ENCODE results near the gene DCUN1D2.

The DCUN1D2 gene

DNA sequence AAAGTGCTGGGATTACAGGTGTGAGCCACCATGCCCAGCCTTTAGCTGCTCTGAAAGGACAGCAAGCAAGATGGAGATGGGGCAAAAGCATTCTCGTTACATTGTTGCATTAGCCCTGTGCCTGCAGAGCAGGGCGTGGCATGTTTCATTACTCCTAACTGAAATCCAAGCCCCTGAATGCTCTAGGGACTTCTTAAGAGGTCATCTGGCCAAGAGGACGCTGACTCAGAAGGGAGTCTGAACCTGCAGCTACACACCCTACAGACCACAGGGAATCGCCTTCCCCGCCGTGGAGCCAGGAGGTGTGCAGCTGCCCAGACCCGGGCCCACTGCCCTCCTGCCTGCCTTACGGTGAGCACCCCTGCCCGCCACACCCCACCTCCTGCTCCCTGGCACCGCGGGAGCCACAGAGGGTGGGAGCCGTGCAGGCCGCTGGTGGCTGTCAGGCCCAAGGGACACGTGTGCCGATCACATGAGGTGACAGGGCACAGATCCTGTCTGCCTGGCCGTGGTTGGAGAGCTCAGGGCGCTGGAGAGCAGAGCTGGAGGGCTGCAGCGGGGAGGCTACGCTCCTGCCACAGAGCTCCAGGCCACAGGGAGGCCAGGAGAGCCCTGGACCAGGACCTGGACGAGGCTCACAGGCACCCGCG, 64.4 kb downstream of the DCUN1D2 start:
- H3K4me3 ChIP-seq (replicated peaks; ENCODE audit: low read depth, low read length), result no peak overlapping the region
- TF ChIP-seq, protein P1, sequence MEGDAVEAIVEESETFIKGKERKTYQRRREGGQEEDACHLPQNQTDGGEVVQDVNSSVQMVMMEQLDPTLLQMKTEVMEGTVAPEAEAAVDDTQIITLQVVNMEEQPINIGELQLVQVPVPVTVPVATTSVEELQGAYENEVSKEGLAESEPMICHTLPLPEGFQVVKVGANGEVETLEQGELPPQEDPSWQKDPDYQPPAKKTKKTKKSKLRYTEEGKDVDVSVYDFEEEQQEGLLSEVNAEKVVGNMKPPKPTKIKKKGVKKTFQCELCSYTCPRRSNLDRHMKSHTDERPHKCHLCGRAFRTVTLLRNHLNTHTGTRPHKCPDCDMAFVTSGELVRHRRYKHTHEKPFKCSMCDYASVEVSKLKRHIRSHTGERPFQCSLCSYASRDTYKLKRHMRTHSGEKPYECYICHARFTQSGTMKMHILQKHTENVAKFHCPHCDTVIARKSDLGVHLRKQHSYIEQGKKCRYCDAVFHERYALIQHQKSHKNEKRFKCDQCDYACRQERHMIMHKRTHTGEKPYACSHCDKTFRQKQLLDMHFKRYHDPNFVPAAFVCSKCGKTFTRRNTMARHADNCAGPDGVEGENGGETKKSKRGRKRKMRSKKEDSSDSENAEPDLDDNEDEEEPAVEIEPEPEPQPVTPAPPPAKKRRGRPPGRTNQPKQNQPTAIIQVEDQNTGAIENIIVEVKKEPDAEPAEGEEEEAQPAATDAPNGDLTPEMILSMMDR (IDR thresholded peaks at IDR 0.05; ENCODE audit: low read depth, low read length, missing control alignments), result no peak
- no peak for DNase-seq (ENCODE audit: extremely low read depth, low read depth)

DNA sequence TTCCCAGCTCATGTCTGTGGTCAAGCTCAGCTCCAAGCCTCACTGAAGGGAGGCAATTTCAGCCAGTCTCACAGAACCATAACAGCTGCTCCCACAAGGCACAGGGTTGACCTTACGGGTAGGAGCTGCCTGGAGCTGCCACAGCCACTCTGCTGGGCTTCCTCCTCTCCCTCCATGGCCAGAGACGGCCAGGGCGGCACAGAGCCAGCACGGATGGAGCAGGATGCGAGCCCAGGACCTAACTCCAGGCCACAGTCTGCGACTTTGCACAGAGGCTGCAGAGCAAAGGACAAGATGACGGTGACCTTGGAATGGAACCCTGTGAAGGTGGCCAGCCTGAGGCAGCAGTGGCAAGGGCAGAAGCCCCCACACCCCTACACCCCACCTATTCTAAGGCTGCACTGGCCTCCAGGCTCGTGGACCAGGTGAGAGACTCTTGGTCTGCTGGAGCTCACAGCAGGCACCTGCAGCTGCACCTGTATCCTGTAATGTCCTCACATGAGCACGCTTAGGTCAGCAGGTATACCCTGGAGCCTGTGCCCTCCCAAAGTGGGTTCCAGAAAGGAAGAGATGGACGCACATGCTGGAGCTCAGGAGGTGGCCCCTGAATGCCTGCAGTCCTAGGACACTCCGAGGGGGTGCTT, 66.9 kb downstream of the DCUN1D2 start:
- no peak for DNase-seq (ENCODE audit: extremely low read depth, low read depth)
- H3K4me3 ChIP-seq (replicated peaks; ENCODE audit: low read depth, low read length), result no peak overlapping the region
- TF ChIP-seq, protein P1 (IDR thresholded peaks at IDR 0.05; ENCODE audit: low read depth, low read length, missing control alignments), result no peak

DNA sequence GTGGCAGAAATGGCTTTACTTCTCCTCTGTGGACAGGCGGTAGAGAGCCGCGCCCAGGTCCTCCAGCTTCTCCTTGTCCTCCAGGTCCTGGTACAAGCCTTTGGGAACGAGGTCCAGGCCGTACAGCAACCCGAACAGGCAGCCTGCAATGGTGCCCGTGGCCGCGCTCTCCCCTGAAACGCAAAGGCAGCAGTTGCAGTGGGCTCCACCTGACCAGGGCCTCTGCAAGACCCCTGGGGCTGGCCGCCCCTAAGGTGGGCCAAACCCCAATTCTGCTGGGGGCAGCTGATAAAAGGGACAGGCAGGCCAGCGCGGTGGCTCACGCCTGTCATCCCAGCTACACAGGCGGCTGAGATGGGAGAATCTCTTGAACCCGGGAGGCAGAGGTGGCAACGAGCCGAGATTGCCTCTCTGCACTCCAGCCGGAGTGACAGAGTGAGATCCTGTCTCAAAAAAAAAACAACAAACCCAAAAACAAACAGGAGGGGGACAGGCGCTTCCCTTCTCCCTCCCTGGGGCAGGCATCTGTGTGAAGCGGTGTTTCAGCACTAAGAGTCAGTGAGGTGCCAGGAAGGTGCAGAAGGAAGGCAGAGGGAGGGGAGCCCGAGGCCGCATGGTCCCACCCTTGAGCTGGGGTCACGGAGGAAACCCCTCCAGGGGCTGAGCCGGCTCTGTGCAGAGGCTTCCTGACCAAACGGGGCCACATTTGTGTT, 67.5 kb downstream of the DCUN1D2 start:
- no peak overlapping the region for H3K4me3 ChIP-seq (replicated peaks; ENCODE audit: low read depth, low read length)
- TF ChIP-seq, protein P1 (IDR thresholded peaks at IDR 0.05; ENCODE audit: low read depth, low read length, missing control alignments), result no peak
- DNase-seq (ENCODE audit: extremely low read depth, low read depth), result no peak

DNA sequence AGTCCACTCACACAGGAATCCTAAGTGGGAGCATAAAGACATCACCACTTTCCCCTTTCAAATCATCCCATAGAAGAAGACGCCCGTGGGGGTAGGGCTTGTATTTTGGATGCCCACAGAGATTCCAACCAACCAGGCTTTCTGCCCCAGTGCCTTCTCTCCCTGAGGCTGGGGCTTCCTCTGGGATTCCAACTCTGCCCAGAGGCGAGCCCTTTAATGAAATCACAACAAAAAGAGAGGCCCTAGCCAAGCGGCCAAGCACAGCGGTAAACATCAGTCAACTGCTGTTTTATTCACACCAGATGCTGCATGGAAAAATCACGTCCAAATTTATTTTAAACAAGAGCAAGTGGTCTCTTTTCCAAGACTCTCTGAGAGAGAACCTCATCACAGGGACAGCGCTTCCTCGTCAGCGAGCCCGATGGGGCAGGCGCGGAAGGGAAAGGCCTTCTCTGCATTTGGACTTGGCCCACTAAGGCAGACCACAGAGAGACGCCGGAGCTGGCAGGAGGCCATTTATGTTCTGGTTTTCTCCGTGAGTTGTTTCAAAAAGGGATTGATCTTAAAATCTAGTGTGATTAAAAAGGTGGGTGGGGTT, 68.7 kb downstream of the DCUN1D2 start:
- DNase-seq (ENCODE audit: extremely low read depth, low read depth), result no peak
- TF ChIP-seq, protein P1 (IDR thresholded peaks at IDR 0.05; ENCODE audit: low read depth, low read length, missing control alignments), result no peak
- H3K4me3 ChIP-seq (replicated peaks; ENCODE audit: low read depth, low read length), result no peak overlapping the region

DNA sequence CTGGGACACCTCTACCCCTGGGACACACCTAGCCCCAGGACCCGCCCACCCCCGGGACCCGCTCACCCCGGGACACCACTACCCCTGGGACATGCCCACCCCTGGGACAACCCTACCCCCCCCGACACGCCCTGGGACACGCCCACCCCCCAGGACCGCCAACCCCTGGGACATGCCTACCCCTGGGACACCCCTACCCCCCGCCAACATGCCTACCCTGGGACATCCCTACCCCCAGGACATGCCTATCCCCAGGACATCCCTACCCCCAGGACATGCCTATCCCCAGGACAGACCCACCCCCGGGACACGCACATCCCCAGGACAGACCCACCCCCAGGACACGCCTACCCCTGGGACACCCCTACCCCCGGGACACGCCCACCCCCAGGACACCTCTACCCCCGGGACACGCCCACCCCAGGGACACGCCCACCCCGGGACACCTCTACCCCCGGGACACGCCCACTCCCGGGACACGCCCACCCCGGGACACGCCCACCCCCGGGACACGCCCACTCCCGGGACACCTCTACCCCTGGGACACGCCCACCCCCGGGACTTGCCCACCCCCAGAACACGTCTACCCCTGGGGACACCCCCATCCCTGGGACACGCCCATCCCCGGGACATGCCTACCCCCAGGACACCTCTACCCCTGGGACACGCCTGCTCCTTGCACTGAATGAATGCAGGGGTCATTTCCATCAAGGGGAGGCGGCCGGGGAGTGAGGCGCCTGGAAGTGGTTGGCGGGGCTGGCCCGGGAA, 69.5 kb downstream of the DCUN1D2 start:
- H3K4me3 ChIP-seq (replicated peaks; ENCODE audit: low read depth, low read length), result no peak overlapping the region
- no peak for DNase-seq (ENCODE audit: extremely low read depth, low read depth)
- TF ChIP-seq, protein P1 (IDR thresholded peaks at IDR 0.05; ENCODE audit: low read depth, low read length, missing control alignments), result no peak

DNA sequence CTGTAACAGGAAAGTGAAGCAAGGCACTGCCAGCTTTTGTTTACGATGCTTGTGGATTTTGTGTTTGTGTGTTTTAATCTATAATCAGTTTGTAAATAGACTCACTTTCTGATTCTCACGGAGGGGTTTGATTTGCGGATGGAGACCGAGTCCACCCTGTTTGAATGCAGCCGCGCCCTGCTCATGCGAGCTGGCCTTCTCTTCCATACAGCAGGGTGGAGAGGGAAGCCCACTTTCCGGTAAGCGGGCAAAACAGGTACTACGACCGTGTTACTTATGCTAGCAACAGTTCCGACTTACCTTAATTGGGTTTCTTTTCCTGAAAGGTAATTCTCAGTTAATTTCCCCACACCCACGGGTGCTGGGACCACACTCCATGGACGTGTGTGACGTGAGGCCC, 70.3 kb downstream of the DCUN1D2 start:
- TF ChIP-seq, protein P1 (IDR thresholded peaks at IDR 0.05; ENCODE audit: low read depth, low read length, missing control alignments), result no peak
- H3K4me3 ChIP-seq (replicated peaks; ENCODE audit: low read depth, low read length), result no peak overlapping the region
- no peak for DNase-seq (ENCODE audit: extremely low read depth, low read depth)
